CD4-positive, alpha-beta T cell treated with Interleukin-4 for 1 hour (primary cell): ENCODE measurements around the gene ITGB2.

Experiments used
- DNase-seq, 2 donors: peaks; one replicate each; pipeline ENCODE4 v3.0.0-alpha.2; 2020 to 2022

The ITGB2 gene

DNA sequence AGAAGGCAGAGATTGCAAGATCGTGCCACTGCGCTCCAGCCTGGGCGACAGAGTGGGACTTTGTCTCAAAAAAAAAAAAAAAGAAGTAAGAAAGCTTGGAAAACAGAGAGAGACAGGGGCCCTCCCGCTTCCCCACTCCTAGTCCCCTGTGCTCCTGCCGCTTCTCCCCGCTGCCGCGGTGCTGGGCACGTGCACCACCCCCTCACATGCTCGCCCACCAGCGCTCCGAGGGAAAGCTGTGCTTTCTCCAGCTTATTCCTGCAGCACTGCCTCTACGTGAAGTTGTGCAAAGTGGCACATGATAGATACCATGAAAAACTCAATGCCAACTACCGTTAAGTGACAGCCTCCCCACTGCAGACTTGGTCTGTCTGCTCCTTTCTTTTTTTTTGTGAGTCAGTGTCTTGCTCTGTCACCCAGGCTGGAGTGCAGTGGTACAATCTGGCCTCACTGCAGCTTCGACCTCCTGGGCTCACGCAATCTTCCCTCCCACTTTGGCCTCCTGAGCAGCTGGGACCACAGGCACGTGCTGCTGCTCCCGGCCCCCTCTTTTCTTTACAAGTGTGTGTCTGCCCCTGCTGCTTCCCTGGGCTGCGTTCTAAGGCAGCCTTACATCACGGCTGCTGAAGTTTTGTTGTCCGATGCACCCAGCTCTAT, 34.6 kb upstream of the ITGB2 start:
- DNase-seq, result no peak

DNA sequence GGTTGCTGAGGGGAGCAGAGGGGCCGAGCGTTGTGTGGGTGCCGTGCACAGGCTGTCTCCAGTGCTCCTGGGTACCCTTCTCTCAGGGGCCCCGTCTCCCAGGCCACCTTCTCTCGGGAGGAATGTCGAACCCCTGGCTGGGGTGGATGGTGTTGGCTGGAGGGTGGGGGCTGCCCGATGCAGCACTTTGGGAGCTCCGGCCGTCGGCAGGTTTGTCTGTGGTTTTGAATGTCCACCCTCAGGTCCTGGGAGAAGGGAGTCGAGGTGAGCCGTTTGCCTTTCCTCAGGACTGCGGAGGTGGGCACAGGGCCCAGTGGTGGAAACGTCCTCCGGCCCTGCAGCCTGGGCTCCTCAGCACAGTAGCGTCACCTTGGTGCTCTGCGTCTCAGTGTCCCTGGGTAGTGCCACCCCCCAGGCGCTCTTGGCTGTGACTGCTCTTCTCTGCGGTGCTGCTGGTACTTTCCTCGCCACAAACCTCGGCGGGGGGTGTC, 33.6 kb upstream of the ITGB2 start:
- DNase-seq, result no peak

DNA sequence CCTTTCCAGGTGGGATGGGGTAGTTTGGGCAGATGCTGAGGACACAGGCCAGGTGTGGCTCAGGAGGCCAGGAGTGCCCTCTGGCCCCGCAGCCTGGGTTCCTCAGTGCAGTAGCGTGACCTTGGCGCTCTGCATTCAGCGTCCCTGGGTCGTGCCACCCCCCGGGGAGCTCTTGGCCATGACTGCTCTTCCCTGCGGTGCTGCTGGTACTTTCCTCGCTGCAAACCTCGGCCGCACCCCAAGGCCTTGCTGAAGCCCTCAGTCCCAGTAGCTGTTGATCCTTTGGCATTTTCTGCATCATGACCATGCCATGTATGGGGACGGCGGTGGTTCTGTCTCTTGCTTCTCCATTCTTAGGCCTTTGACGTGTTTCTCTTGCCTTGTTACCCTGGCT, 32.9 kb upstream of the ITGB2 start:
- no peak for DNase-seq

DNA sequence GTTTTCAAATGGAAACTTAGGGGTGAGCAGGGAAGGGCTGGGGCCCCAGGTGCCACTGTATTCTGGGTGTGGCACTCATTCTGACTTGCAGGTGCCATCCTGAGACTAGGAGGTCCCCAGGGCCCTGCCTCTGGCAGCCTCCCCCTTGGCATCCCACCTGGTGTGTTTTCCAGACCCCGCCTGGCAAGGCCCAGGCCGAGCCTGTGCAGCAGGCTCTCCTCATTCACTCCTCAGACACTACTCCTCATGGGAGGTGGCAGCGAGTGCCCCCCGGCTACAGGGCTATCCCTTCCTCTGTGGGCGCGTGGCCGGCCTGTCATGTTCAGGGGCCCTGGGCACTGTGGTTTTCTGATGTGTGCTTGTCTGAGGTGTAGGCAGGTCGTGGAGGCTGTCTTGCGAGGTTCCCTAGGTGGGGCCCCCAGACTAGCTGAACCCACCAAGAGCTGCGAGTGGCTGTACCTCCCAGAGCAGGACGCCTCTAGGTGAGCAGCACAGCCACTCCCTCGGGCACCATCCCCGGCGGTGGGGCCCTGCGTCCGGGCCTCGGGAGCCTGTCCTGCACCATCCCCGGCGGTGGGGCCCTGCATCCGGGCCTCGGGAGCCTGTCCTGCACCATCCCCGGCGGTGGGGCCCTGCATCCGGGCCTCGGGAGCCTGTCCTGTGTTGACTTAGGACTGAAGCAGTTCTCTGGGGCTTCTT, 32.4 kb upstream of the ITGB2 start:
- no peak for DNase-seq

DNA sequence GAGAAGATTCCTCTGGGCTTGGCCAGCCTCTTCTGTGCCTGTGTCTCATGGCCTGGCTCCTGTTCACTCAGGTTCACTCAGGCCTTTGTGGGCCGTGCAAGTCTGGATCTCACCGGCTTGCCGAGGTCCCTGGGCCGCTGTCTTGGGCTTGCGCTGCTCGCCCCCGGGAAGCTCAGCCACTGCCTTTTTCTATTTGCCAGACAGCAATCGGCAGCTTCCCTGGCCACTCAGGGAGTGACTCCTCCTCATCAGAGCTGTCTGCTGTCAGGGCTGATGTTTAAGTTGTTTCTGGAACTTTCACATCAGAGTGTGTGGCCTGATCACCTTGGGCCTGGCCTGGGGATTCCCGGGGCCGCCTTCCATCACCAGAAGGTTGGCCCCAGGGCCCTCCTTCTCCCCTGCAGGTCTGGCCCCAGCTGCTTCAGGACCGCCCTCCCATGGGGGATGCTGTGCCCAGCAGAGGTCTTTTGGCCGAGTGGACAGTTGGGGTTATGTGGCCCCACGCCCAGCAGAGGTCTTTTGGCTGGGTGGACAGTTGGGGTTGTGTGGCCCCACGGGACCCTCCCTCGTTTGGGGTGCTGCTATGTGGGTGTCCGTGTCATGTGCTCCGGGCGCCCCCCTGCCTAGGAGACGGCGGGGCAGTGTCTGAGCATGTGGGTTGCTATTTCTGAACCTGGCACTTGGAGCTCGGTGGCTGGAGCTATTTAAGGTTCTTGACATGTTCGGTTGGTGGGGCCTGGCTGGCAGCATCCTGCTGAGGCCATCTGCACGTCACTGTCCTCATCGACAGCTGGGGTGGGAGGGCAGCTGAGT, 31.6 kb upstream of the ITGB2 start:
- DNase-seq, result no peak

DNA sequence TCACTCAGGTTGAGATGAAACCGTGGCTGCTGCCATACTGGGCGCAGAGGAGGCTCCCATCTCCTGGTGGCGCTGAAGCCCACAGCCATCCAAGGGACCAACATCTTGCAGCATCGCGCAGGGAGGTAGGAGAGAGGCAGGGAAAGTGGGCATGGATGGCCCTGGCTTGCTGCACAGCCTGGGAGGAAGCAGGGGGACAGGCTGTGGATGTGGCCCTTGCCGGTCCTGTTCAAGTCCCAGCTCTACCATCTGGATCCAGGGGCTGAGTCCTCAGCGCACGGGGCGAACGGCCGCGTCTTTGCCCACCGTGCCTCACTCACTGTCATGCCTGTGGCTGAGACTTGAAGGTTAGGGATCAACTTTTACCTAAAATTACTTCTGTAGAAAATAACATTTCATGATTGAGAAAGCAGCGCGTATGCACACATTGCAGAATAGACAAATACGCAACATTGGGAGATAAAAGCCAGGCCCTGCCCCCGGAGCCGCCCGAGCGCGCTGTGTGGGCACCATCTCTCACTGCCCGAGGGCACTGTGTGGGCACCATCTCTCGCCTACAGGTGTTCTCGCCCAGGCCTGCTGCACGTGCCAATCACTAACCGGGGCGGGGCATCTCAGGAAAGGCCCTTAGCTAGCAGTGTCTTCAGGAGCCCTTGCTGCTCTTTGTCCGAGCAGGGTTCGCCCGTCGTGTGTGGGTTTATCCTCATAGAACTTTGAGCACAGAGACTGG, 30.7 kb upstream of the ITGB2 start:
- DNase-seq, result no peak

DNA sequence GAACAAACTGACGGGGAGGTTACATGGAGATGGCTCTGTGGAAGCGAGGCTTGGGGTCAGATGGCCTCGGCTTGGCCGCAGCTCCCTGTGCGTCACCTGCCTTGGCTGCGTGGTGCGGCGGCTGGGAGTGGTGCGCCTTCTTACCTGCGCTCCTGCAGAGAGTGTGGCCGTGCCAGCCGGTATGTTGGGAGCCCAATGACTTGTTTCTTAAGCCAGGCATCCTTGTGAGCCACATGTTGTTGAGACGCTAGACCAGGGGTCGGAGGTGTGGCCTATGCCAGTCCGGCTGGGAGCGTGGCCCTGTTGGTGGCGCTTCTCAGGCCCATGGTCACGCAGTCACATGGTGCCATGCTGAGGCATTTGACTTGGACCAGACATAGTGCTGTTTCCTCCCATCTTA, 29.7 kb upstream of the ITGB2 start:
- DNase-seq, result no peak

DNA sequence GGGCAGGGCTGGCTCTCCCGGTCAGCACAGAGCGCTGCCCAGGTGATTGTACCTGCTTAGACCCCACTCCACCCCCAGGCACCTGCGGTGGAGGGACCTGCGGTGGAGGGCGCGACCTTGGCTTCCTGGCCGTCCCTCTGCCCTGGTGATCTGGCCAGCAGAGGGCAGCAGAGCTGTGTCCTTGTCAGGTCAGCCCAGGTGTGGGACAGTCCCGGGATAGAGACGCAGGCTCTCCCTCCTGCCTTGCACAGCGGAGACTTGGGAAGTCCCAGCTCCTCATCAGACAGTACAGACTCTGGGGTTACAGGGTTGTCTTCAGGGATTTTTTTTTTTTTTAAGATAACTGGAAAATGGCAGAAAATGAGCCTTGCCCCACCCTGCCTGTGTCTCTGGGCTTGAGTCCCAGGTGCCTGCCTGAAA, 29.1 kb upstream of the ITGB2 start:
- peak; percentile 79 to 82 for DNase-seq

DNA sequence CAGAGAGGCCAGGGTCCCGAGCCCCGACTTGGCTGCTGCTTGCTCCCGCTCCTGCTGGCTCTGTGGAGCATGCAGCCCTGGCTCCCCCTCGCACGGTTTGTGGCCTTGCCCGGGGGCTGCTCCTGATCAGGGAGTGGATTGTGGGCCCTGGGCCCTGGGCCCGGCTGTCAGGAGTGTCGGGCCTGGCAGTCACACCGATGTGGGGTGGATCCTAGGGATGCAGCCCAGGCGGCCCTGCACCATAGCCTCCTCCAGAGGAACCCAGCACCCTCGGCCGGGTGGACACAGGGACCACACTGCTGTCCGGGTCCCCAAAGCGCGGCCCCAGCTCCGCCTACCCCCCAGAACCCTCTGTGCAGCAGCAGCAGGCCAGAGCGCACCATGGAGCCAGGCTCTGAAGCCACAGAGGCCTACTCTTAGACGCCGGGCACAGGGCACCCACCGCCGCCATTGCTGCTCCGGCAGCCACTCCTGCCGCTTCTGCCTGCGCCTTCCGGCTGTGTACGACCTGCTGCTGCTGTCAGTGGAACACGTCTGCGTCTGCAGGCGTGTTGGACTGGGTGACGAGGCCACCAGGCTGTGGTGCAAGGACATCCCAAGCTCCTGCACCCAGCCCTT, 28.6 kb upstream of the ITGB2 start:
- no peak for DNase-seq

DNA sequence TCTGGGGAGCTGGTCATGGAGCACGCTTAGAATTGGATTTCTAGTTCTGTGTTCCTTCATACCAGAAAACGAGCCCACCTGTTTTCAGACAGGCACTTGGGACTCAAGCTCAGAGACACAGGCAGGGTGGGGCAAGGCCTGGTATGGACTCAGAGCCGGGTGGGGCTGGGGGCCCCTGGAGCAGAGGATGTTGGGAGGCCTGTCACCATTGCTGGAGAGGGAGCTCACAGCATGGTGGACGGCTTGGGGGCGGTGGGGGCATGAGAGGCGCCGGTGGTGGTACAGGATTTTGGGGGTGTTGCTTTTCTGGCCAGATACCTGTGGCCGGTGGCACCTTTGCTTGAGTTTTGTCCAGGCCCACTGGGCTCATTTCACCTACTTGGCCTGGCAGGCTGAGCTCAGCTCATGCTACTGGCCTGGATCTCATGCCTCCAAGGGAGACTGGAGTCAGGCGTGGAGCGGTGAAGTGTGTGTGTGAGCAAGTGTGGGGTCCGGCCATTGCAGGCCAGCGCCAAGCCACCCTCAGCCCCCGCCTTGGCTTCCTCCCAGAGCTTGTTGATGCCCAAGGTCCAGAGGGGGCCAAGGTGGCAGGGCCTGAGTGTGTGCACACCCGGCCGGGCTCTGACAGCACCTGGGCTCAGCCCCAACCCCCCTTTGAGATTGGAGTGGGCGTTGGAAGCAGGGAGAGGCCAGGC, 27.9 kb upstream of the ITGB2 start:
- DNase-seq, result no peak

DNA sequence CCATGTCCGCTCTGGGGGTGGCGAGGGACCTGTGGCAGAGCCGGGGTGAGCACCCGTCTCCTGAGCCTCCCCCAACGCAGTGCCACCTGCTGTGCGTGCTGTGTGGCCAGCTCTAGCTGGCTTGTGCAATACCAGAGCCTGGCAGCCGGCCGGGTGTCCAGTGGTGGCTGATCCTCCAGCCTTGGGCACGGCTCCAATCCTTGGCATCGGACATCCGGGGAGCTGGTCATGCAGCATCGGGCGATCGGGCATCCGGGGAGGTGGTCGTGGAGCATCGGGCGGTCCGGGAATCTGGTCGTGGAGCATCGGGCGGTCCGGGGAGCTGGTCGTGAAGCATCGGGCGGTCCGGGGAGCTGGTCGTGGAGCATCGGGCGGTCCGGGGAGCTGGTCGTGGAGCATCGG, 27.2 kb upstream of the ITGB2 start:
- no peak for DNase-seq

DNA sequence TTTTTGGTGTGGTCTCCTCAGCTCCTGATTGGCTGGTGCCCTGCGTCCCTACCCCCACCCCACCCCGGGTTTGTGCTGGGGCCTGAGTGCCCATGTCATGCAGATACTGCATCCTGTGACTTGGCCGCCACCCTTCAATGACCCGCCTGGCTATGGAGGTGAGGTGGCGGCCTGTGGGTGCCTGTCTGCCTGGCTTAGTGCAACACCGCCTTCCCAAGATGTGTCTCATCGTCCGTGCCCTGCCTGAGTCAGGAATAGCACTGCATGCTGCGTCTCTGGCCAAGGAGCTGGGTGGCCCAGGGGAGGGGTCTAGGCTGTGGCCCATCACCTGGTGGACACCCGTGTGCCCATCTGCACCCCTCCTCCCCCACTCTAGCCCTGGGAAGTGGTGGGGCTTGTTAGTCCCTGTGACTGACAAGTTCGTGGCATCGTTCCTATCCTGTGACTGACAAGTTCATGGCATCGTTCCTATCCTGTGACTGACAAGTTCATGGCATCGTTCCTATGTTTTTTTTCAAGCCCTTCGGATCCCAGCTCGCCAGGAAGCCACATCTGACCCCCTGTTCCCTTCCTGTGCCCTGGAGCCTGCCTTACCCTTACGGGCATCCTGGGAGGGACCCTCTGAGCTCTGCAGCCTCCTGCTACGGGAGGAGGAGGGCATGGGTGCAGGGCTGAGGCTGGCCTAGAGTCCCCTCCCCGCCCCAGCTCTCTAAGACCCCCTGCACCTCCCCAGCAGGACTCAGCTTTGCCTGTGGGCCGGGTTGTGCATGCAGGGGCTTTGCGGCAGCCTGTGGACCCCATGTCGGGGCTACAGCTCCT, 26.6 kb upstream of the ITGB2 start:
- DNase-seq, result no peak

DNA sequence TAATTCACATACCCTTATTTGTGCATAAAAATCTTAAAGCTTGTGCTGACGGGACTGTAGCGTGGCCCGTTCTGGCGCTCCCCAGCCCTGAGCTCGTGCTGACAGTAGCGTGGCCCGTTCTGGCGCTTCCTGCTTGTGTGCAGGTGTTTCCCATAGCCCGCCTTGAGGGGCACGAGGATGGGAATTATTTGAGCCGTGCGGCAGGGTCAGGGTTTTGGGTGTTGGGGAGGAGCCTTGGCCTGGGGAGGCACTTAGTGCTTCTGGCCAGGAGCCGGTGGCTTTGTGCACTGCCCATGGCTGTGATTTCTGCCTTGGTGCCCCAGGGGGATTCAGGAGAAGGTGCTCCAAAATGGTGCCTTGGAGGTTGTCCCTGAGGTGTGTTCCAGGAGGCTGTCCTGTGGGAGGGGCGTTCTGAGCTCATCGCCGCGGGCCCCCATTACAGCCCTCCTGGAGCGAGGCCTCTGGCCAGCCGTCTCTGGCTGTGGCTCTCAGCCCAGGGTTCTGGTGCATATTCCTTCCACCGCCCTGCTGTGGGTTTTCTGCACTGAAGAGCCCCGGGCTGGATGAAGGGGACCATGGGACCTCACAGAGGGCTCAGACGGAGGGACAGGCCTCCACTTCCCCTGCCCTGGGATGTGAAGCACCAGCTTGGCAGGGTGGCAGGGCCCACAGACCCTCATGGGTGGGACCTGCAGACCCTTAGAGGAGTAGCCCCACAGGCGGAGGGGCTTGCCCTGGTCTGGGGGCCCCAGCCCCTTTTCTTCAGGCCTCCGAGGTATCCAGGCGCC, 25.7 kb upstream of the ITGB2 start:
- no peak for DNase-seq

DNA sequence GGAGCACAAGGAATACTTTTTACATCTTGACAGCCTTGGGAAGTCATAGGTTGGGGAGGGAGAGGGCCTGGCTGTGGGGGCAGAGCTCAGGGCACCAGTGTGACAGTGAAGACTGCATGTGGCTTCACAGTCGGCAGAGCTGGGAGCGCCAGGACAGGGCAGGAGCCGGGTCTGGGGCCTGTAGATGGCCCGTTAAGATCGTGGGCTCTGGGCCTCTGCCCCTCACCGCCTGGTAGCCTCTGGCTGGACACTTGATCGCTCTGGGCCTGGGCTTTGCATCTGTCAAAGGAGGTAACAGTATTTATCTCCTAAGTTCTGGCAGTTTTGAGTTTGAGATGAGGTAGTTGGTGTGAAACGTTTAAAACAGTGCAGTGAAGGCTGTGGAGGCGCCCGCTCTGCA, 23.9 kb upstream of the ITGB2 start:
- no peak for DNase-seq

DNA sequence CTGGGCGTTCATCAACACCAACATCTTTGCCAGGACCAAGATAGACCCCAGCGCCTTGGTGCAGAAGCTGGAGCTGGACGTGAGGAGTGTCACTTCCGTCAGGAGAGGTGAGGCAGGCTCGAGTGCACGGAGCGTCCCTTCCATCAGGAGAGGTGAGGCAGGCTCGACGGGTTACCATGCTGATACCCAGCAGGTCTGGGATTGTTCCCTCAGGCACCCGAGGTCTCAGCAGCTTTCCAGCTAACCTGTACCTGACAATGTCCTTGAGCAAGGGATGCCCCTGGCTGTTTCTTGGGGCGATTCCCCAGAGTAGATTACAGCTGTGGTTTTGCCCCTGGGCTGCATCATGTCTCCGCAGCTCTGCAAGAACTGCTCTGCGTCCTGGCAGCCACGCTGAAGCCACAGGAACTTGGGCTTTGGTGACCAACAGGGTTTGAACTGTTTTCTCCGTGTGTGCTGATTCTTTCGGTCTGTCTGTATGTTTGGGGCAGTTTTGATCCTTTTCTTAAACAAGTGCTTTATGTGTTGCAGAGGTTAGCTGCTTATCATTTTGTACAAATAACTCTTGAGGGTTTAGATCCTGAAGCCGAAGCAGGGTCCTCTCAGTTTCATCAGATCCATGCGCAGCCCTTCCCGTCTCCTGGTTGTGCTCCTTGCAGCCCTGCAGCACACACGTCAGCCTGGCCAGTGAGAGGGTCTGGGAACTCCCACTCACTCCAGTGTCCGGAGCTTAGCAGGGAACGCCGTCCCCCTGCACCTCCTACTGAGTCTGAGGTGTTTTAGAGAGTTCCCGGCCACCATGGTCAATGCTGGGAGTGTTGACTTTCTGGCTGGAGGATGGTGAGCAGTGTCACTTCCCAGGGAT, 23.2 kb upstream of the ITGB2 start:
- no peak for DNase-seq

DNA sequence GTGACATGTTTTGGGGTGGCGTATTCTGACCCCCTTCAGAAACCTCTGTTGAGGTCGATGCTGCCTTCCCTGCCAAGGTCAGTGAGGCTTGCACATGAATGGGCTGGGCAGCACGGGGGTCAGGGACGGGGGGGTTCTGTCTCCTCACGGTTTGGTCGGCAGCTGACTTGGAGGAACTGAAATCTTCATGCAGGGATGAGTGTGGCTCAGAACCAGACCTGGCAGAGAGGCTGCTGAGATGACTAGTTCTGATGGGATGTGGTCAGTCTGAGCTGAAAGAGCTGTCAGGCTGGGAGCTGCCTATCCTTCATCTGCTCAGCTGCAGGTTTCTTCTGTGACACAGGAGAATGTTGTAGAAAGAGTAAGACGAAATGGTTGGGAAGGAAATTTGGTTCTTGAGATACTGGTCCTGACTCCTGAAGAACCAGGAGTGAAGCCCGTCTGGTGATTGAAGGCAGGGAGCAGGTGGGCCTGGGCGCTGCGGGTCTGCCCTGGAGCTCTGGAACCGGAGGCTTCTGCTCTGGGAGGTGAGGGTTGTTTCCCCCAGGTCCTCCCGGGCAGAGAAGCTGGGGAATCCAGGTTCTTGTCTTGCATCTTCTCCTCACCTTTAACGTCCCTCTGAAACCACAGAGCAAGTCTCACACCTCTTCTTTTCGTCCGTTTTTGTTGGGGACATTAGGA, 22.4 kb upstream of the ITGB2 start:
- no peak for DNase-seq

DNA sequence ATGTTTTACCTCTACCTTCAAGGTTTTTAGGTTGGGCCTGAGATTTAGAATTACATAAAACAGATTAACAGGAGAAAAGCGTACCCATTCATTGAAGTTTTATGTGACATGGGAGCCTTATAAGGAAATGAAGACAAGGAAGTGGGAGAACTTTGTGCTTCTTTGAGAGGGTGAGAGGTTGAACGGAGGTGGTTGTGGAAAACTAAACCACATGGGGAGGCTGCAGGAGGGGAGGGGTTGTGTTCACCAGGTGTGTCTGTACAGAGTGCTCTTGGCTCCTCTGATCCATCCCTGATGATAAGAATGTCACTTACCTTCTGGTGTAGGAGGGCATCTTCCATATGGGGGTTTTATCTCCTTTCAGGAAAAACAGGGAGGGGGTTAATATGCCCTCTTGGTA, 21.9 kb upstream of the ITGB2 start:
- DNase-seq, result no peak

DNA sequence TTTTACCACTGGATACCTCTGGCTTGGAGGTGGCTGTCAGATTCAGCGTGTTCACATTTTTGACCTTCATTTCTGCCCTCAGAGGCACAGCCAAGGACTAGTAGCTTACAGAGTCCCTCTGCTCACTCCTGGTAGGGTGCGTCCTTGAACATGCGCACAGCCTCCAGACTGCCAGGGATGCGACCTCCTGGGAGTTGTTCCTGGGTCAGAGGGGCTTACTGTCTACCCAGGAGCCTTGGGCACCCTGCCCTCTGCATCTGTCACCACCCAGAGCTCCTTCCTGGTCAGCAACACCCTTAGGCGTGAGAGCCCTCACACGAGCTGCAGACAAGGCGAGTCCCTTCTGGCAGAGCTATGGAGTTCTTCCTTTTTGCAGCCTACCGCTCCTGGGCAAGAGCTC, 20.9 kb upstream of the ITGB2 start:
- DNase-seq, result no peak
